Fibroblast of gingiva (primary cell): ENCODE measurements around the gene CCDC77.

ENCODE experiments used
- DNase-seq: peaks from one replicate; pipeline ENCODE4 v3.0.0-alpha.2; 2011; ENCODE audit warnings: low read depth

The CCDC77 gene

DNA sequence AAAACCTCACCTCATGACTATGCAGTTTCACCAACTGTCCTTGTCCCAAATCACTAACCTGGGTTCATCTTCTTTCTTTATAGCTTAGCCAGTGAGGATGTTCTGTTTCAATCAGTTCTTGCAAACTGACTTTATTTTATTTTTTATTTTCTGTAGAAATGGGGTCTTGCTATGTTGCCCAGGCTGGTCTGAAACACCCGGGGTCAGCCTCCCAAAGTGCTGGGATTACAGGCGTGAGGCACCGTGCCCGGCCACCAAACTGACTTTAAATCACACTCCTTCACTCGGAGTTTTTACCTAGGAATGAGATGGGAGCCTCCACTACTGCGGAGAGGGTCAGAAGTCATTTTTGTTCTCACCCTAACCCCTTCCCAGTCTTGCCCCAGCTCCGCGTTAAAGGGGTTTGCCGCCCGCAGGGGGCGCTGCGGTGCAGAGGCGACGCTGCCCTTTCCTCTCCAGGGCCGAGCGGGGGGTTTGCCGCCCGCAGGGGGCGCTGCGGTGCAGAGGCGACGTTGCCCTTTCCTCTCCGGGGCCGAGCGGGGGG is 51.3 kb downstream of the CCDC77 start:
- no peak for DNase-seq

DNA sequence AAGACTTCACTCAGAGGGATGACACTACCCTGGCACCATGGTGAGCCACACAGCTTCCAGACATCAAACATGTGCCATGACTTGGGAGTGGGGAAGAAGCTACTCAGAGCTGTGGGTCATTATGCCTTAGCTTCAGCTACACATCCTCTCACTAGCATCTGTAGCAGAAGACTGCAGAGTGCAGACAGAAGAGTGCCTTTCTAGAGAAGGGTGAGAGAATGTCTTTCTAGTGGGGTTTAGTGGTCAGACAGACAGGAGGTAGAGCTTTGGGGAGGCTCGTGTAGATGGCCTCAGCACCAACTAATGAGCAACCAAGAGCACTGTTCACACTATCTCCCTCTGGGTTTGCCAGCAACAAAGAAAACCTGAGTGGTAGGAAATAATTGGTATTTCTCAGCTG is 53.4 kb downstream of the CCDC77 start:
- DNase-seq: no peak

DNA sequence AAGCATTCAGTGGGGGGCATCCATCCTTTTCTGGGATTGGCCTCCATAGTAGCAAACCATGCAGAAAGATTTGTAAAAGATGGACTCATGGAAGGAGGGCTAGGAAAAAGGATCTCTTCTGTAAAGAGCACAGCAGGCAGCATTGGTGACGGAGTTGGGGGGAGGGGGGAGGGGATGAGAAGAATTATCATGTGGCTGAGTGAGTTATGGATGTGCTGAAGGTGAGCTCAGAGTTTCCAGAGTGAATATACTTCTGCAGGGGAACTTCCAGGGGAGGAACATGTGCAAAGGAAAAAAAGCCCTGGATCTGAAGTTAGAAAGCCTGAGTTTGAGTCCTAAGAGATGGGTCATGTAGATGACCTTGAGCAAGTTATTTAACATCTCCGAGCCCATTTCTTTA is 54.4 kb downstream of the CCDC77 start:
- no peak for DNase-seq

DNA sequence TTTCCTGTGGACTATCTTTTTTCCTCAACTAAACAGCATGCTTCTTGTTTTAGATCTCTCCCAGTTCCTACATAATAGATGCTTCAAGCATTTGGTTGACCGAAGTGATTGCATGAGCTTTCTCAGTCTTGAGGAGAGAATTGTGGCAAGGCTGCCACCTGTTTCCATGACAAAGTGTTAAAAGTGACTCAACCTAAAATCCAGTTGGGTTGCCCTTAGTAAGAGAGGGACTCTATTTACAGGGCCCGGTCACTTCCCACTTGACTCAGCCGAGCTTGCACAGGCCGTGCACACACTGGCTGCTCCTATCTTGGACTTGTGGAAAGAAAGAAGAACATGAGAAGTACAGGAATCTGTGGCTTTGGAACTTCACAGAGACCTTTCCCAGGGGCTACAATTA is 56.2 kb downstream of the CCDC77 start:
- DNase-seq: no peak

GRCh38 chr12:459050-459429 is 57.6 kb downstream of the CCDC77 start:
- no peak for DNase-seq

- no peak for DNase-seq
These were observed 58.2 kb downstream of the CCDC77 start, which contains the start of gene B4GALNT3 for GRCh38 chr12:459430-460258. Gene B4GALNT3 (plus strand): TSS chr12:459939. CDS start chr12:460377, 438 bp downstream.

DNA sequence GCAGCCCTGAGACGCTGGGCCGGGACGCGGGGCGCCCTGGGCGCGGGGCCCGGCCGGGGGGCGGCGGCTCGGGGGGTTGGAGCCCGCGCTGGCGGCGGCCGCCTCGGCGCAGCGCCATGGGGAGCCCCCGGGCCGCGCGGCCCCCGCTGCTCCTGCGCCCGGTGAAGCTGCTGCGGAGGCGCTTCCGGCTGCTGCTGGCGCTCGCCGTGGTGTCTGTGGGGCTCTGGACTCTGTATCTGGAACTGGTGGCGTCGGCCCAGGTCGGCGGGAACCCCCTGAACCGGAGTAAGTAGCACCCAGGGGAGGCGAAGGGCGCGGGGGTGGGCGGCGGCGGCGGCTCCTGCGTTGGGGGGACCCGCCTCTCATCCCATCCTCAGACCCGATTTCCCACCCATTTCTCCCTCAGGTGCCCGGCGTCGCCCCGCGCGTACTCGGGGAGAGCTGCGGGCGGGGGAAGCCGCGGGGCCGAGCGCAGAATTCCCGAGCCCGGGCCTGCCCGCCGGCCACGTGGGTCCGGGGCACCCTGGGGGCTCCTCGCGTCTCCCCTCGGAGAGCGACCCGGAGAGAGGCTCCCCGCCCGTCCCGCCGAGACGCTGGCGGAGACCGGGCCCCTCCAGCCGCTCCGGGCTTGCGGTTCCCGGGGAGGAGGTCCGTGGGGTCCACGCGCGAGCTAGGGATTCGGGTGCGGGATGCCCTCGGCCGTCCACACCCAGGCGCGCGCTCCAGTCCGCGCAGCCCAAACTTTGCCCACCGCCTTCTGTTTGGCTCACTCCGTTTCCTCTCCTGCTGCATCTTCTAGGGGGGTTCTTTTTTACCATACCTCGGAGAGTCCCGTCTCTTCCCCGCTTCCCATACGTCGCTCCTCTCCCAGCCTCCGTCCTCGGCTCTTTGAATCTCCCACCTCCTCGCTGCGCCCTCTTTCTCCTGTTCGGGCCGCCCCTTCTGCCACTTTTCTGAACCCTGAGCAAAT is 59.1 kb downstream of the CCDC77 start:
- DNase-seq: no peak

GRCh38 chr12:461425-461824 is 60.0 kb downstream of the CCDC77 start:
- DNase-seq: no peak

GRCh38 chr12:462936-463705 is 61.7 kb downstream of the CCDC77 start:
- DNase-seq: no peak

- no peak for DNase-seq
These were observed 63.2 kb downstream of the CCDC77 start for GRCh38 chr12:464484-465267.

DNA sequence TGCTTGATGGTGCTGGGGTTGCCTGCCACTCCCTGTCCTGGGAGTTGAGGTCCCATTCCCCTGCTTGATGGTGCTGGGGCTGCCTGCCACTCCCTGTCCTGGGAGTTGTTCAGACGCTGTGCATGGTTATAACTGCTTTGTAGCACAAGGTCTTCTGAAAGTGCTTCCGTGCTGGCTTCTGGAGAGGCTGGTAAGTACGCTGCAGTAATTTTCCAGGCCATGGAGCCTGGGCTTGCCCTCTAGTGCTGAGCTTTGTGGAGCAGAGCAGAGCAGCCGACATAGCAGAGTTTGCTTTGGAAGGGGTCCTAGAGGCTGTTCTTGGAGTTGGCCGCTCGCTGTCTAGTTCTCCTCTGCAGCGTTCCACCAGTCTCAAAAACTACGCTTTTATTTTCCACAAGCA is 64.6 kb downstream of the CCDC77 start:
- no peak for DNase-seq

DNA sequence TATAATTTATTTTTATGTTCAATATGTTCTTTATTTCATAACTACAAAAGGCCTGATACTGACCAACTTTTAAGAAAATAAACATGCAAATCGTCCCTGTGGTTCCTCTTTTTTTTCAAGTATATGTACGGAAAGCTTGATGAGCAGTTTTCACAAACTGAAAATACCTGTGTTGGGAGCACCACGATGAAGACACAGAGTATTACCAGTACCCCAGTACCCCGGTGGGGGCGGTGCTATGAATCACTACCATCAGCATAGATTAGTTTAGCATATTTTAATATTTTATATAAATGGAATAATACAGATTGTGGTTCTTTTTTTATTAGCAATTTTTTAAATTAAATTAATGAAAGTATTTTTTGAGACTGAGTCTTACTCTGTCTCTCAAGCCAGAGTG is 65.3 kb downstream of the CCDC77 start:
- DNase-seq: no peak

DNA sequence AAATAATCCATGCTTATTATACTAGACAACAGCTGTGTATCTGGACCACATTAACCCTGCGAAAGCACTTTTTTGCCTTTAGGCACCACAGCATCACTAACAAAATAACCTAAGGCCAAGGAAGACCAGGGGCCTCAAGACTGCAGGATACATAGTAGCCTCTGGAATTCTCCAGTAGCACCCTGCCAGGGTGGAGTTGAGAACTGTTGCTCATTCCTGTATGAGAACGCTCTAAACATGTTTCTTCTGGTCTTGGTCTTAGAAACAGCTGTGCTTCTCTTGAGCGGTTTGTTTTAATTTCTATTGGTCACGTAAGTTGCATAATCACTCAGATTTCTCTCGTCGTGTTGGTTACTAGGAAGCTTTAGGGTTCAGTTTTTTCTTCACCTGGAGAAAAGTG is 66.1 kb downstream of the CCDC77 start:
- DNase-seq: no peak

GRCh38 chr12:468671-469389 is 67.4 kb downstream of the CCDC77 start:
- DNase-seq: no peak

DNA sequence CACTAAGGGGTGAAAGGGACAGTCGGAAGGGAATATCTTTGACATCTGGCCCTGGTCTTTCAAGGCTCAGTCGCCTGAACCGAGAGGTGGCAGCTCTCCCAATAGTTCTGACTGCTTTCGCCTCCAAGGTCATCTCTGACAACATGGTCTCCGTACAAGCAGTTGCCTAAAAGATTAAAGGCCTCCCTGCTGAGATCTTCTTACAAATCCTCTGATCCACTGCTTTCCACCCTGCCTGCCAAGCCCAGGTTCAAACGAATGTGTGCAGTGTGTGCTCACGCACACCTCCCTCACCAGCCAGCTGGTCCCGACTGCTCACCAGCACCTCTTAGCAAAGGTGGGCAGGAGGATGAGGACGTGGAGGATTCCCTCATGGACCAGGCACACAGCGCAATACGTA is 68.7 kb downstream of the CCDC77 start:
- no peak for DNase-seq

DNA sequence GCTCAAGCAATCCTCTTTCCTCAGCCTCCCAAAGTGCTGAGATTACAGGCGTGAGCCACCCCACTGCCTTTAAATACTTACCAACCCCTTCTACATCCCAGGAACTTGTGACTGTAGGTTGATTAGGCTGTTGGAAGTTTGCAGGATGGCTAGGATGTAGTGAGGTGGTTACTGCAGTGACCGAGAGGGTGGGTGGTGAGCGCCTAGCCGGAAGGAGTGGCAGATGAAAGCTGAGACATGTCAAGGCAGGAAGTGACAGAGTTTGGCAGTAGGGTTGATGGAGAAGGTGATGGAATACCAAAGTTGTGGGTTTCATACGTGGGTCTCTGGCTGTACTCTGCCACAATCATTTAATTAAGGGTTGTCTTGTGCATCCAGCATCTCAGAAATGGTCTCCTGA is 71.8 kb downstream of the CCDC77 start:
- no peak for DNase-seq

DNA sequence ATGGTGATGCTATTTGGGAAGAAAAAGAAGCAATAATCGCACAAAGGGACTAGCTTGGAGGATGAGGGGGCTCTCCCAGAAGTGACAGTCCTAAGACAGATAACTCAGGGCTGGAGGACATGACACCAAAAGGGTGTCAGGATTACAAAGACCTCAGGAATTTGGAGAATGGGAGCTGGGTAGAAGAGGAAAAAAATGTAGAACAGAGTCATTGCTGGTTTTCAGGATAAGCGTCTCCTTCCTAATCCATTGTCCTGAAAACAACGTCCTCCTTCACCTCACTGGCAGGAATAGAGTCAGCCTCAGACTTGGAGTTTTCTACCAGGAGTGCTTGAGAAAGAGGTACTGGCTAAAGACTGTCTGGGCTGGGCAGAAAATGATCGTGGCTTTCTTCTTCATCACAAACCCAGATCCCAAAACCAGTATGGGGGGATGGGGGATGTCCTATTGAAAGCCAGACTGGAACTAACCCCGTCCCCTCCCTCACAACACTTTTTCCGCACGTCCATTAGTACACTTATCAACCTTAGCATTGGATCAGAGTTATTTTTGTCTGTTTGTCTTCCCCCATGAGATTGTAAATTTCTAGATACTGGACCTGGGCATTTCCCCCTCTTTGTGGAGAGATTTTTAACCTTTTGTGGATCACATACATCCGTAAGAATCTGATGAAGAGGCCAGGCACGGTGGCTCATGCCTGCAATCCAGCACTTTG is 72.6 kb downstream of the CCDC77 start:
- no peak for DNase-seq

GRCh38 chr12:475286-475685 is 73.8 kb downstream of the CCDC77 start:
- no peak for DNase-seq

DNA sequence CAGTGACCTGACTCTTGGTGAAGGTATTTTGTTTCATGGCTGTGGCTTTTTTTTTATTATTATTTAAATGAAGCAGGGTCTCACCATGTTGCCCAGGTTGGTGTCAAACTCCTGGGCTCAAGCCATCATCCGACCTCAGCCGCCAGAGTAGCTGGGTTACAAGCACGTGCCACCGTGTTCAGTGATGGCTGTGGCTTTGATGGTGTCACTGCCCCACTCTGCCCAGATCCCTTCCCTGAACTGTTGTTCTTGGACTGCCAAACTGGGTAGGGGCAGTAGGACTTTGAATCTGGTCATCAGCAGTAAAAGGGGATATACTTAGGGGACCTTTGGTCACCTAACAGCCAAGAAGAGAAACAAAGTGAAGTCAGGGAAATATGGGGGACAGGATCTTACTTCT is 77.7 kb downstream of the CCDC77 start:
- no peak for DNase-seq
